Right lobe of liver (tissue), 4 donors: ENCODE data around the gene ATL2.

Experiments
- CTCF ChIP-seq, 4 donors: fragments of 200-600 bp in 3 of 4; fragments of 450-650 bp in 1 of 4; IDR thresholded peaks; one replicate each; pipeline versions ENCODE4 v1.5.1 to v1.8.0; 2016 to 2022; ENCODE audit warnings: antibody characterized with exemption in 4 of 4, mild to moderate bottlenecking in 2 of 4
- POLR2A ChIP-seq: fragments of 450-650 bp; IDR thresholded peaks from one replicate; pipeline ENCODE4 v1.6.1; 2017; ENCODE audit warnings: antibody characterized with exemption, mild to moderate bottlenecking
- donor health status: DM: no; HTN: no; CAD: no.
- donor health status: DM: no; HTN: no; CAD: no.
- donor health status: DM: no; HTN: yes; CAD: no.

- TF ChIP-seq CTCF (IDR thresholded peaks at IDR 0.05) (no peak), POLR2A (no peak)
These were observed 29.6 kb upstream of the ATL2 start for GRCh38 chr2:38406597-38407110.
